HepG2 (cell line): ENCODE measurements around the gene ST3GAL4. TPM values are rescaled to one million over a fixed set of nuclear protein-coding genes. Genes with fewer than 3 reads are reported as not detected.
A peak's percentile ranks its signal among the peaks of the same experiment; 100 is the strongest.

ENCODE experiments used
- ATAC-seq: fragments of 200-7000 bp; cut with Tn5 transposase; 3 replicates; pipeline ENCODE4 v1.9.1; 2020; ENCODE audit warnings: mild to moderate bottlenecking, moderate library complexity
- BruUV-seq: library from RNA; stranded (reverse); fragments of 400-500 nt; replicated peaks from 2 replicates; lab custom pipeline; 2021; lab: Mats Ljungman, UMichigan
- CTCF ChIA-PET: fragments of 300-600 bp; formaldehyde crosslinking; extraction: SDS; loops from one replicate; lab custom pipeline; 2021; ENCODE audit warnings: low total read pairs, inconsistent platforms, low intra/inter-chr PET ratio; lab: Yijun Ruan, JAX
- POLR2A ChIA-PET: fragments of 350-600 bp; sonication (Branson Sonifier 250); formaldehyde crosslinking; loops from one replicate; lab custom pipeline; 2020; ENCODE audit warnings: antibody characterized with exemption, inconsistent platforms; lab: Yijun Ruan, JAX
- DNase-seq: peaks from one replicate; pipeline ENCODE4 v3.0.0-alpha.2; 2015; ENCODE audit warnings: low spot score
- FAIRE-seq: peaks from 3 replicates; lab custom pipeline; 2011; peaks lifted over from hg19 to GRCh38; lab: Jason Lieb, UNC
- H2AFZ ChIP-seq: one replicate; pipeline ENCODE4 v1.6.1; 2011; ENCODE audit warnings: low read length, inconsistent platforms
- H3K27ac ChIP-seq: fragments of 300-600 bp; 3 replicates; pipeline ENCODE4 v1.8.0; 2011; ENCODE audit warnings: mixed run types, mild to moderate bottlenecking, mixed read lengths, low read length, inconsistent platforms; ENCODE audit not compliant: insufficient read depth; ENCODE audit errors: extremely low read length
- H3K27me3 ChIP-seq, 2 experiments: fragments of 200-600 bp in 1 of 2; 2 replicates in 1 of 2; 3 replicates in 1 of 2; pipeline versions ENCODE4 v1.6.0 to v1.8.0; 2011; ENCODE audit warnings: low read length in 2 of 2, mild to moderate bottlenecking in 2 of 2, moderate library complexity in 2 of 2, inconsistent platforms in 1 of 2; ENCODE audit not compliant: insufficient read depth in 2 of 2, control insufficient read depth in 1 of 2
- H3K36me3 ChIP-seq, 2 experiments: fragments of 200-600 bp in 1 of 2; replicated peaks in 1 of 2; 2 replicates in 1 of 2; 3 replicates in 1 of 2; pipeline versions ENCODE4 v1.5.1 to v1.8.0; 2011; ENCODE audit warnings: low read length in 2 of 2, inconsistent platforms in 1 of 2; ENCODE audit not compliant: insufficient read depth in 2 of 2, control insufficient read depth in 1 of 2
- H3K4me1 ChIP-seq: 2 replicates; pipeline ENCODE4 v1.5.1; 2012; ENCODE audit warnings: low read length, inconsistent platforms; ENCODE audit not compliant: insufficient read depth
- H3K4me2 ChIP-seq: 2 replicates; pipeline ENCODE4 v1.6.0; 2011; ENCODE audit warnings: low read depth, low read length, inconsistent platforms
- H3K4me3 ChIP-seq, 3 experiments: fragments of 200-600 bp in 1 of 3; sonication (generic), shearing (Covaris generic) in 1 of 3; replicated peaks in 1 of 3; 2 replicates each; pipeline ENCODE4 v1.5.1; 2011 to 2016; ENCODE audit warnings: low read length in 3 of 3, inconsistent platforms in 2 of 3, low read depth in 2 of 3, mild to moderate bottlenecking in 2 of 3, control low read depth in 1 of 3, mixed read lengths in 1 of 3; ENCODE audit not compliant: insufficient read depth in 1 of 3
- H3K79me2 ChIP-seq: one replicate; pipeline ENCODE4 v1.6.1; 2011; ENCODE audit warnings: low read length, inconsistent platforms; ENCODE audit not compliant: insufficient read depth
- H3K9ac ChIP-seq: 2 replicates; pipeline ENCODE4 v1.6.0; 2011; ENCODE audit warnings: mild to moderate bottlenecking, low read depth, low read length, inconsistent platforms; ENCODE audit not compliant: insufficient read depth
- H3K9me3 ChIP-seq: 2 replicates; pipeline ENCODE4 v1.5.1; 2012; ENCODE audit warnings: mild to moderate bottlenecking, low read length
- H4K20me1 ChIP-seq: 2 replicates; pipeline ENCODE4 v1.6.0; 2011; ENCODE audit warnings: inconsistent platforms, mild to moderate bottlenecking, low read length, moderate library complexity; ENCODE audit not compliant: insufficient read depth
- CBX1 ChIP-seq: IDR thresholded peaks from one replicate; pipeline ENCODE4 v1.6.1; 2016; ENCODE audit warnings: antibody characterized with exemption, low read depth
- CBX2 ChIP-seq, 2 experiments: fragments of 200-600 bp in 1 of 2; sonication (generic); formaldehyde crosslinking in 1 of 2; IDR thresholded peaks; 2 replicates each; pipeline versions ENCODE4 v1.7.0 to v1.8.1; 2018 to 2022; ENCODE audit warnings: low read depth in 2 of 2, low read length in 1 of 2, mild to moderate bottlenecking in 1 of 2, missing genetic modification reagents in 1 of 2
- CHD4 ChIP-seq: fragments of 200-600 bp; sonication (generic); IDR thresholded peaks from 2 replicates; pipeline ENCODE4 v1.7.0; 2017; ENCODE audit warnings: mild to moderate bottlenecking, low read length, borderline replicate concordance
- FOXK2 ChIP-seq: fragments of 450-650 bp; IDR thresholded peaks from 2 replicates; pipeline ENCODE4 v1.6.1; 2016
- GABPB1 ChIP-seq: IDR thresholded peaks from 2 replicates; pipeline ENCODE4 v1.6.1; 2016; ENCODE audit warnings: mild to moderate bottlenecking, missing genetic modification reagents, moderate library complexity, missing compliant biosample characterization
- GLMP ChIP-seq: sonication (generic); formaldehyde crosslinking; IDR thresholded peaks from 2 replicates; pipeline ENCODE4 v1.9.0; 2021; ENCODE audit warnings: missing genetic modification reagents, mild to moderate bottlenecking, borderline replicate concordance
- NPAS2 ChIP-seq: sonication (generic); formaldehyde crosslinking; IDR thresholded peaks from 2 replicates; pipeline ENCODE4 v1.8.0; 2022; ENCODE audit warnings: mild to moderate bottlenecking, missing genetic modification reagents, borderline replicate concordance
- SMC3 ChIP-seq: IDR thresholded peaks from 2 replicates; pipeline ENCODE4 v1.6.1; 2011; ENCODE audit warnings: low read length, improper control_type of control experiment
- TFE3 ChIP-seq: IDR thresholded peaks from 2 replicates; pipeline ENCODE4 v1.6.1; 2016
- ZBTB42 ChIP-seq: sonication (generic); formaldehyde crosslinking; IDR thresholded peaks from 2 replicates; pipeline ENCODE4 v1.5.0; 2020; ENCODE audit warnings: mild to moderate bottlenecking, missing genetic modification reagents
- ZIK1 ChIP-seq: sonication (generic); formaldehyde crosslinking; IDR thresholded peaks from 2 replicates; pipeline ENCODE4 v1.5.0; 2020; ENCODE audit warnings: mild to moderate bottlenecking, low read depth, missing genetic modification reagents, borderline replicate concordance
- ZNF264 ChIP-seq: sonication (generic); formaldehyde crosslinking; IDR thresholded peaks from 2 replicates; pipeline ENCODE4 v1.4.0; 2020; ENCODE audit warnings: missing genetic modification reagents
- WGBS: methylation state at CpG from one replicate; pipeline ENCODE4 v1.1.6; 2017; ENCODE audit warnings: low lambda C conversion rate; 5-methylcytosine and 5-hydroxymethylcytosine counted together
- in situ Hi-C: cut with HindIII; loops from 2 replicates; pipeline ENCODE4 v1.10.0; 2017; ENCODE audit warnings: low pct_unique_long_range_greater_than_20kb; ENCODE audit not compliant: extremely low pct_ligation_motif_present
- intact Hi-C: fragments of 100-400 bp; cut with micrococcal nuclease; formaldehyde crosslinking; loops from one replicate; pipeline ENCODE4 v1.10.0; 2022; ENCODE audit not compliant: unreplicated experiment
- polyA plus RNA-seq, 8 experiments: library from polyadenylated mRNA; depleted of rRNA in 3 of 8; stranded (reverse) in 7 of 8; unstranded in 1 of 8; fragments of >200 nt; fragmentation: Illumina TruSeq in 4 of 8; extraction: Trizol in 4 of 8; gene quantifications; 2 replicates each; pipeline versions ENCODE4 v1.2.1 to v1.2.3, GENCODE V29; 2011 to 2016; ENCODE audit warnings: low read depth in 4 of 8, missing spikeins in 1 of 8, mixed read lengths in 1 of 8; ENCODE audit not compliant: insufficient read depth in 1 of 8
- total RNA-seq, 5 experiments: library from RNA; depleted of rRNA; stranded (reverse); fragments of >200 nt; fragmentation: Illumina TruSeq; extraction: Trizol; gene quantifications; 2 replicates each; pipeline ENCODE4 v1.2.3, GENCODE V29; 2016; ENCODE audit warnings: low read depth in 1 of 5
- TF ChIP-seq, protein P1 (sequence below): sonication (generic); formaldehyde crosslinking; IDR thresholded peaks from 2 replicates; pipeline ENCODE4 v1.4.0; 2020; ENCODE audit warnings: missing genetic modification reagents, borderline replicate concordance
- TF ChIP-seq, protein P2 (sequence below): sonication (generic); formaldehyde crosslinking; IDR thresholded peaks from 2 replicates; pipeline ENCODE4 v1.4.0; 2020; ENCODE audit warnings: missing genetic modification reagents, low read depth, mild to moderate bottlenecking, borderline replicate concordance

ST3GAL4 gene
- total and polyA plus RNA-seq, 2 of the 13 experiments (the other 11 are each of a cell fraction or from before 2014, with no cell fraction given) = 9.1 to 13.3 TPM

DNA sequence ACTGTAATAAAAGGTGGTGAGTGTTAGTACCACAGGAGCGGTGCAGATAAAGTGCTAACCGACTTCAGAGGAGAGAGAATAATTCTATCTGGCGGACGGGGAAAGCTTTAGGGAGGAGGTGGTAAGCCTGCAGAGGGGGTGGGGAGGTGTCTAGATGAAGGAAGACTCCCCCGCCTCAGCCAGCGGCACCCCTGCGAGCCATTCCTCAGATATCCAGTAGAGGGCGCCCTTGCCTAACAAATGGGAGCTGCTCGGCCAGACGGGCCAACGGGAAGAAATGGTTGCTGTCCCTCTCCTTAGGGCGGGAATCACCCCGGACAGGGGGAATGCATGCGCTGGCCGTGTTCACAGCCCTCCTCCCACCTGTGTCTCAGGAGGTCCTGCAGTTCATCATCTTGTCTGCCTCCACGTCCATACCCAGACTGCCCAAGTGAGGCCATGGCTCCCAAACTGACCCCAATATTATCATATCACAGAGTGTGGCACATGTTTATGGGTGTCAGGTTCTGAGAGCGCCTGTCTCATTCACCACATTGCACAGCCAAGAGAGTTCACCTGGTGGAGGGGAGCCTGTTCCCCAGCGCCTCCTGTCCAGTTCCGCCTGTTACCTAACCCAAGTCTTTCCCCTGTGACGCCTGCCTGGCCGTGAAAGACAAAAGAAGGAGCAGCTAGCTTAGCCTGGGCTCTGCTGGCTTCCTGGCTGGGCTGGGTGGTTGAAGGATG is 85.5 kb downstream of the ST3GAL4 start (continued):
- TF ChIP-seq, protein P1, sequence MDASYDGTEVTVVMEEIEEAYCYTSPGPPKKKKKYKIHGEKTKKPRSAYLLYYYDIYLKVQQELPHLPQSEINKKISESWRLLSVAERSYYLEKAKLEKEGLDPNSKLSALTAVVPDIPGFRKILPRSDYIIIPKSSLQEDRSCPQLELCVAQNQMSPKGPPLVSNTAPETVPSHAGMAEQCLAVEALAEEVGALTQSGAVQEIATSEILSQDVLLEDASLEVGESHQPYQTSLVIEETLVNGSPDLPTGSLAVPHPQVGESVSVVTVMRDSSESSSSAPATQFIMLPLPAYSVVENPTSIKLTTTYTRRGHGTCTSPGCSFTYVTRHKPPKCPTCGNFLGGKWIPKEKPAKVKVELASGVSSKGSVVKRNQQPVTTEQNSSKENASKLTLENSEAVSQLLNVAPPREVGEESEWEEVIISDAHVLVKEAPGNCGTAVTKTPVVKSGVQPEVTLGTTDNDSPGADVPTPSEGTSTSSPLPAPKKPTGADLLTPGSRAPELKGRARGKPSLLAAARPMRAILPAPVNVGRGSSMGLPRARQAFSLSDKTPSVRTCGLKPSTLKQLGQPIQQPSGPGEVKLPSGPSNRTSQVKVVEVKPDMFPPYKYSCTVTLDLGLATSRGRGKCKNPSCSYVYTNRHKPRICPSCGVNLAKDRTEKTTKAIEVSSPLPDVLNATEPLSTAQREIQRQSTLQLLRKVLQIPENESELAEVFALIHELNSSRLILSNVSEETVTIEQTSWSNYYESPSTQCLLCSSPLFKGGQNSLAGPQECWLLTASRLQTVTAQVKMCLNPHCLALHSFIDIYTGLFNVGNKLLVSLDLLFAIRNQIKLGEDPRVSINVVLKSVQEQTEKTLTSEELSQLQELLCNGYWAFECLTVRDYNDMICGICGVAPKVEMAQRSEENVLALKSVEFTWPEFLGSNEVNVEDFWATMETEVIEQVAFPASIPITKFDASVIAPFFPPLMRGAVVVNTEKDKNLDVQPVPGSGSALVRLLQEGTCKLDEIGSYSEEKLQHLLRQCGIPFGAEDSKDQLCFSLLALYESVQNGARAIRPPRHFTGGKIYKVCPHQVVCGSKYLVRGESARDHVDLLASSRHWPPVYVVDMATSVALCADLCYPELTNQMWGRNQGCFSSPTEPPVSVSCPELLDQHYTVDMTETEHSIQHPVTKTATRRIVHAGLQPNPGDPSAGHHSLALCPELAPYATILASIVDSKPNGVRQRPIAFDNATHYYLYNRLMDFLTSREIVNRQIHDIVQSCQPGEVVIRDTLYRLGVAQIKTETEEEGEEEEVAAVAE (CRISPR knock-in tag) = no peak
- TF ChIP-seq CBX1 (peak; percentile 43), ZBTB42 (CRISPR knock-in tag) (no peak), FOXK2 (no peak), SMC3 (peak; percentile 72), GABPB1 (CRISPR knock-in tag) (peak; percentile 38; the same call in 1 of the 2 replicates)
- TF ChIP-seq, all 625 proteins: peak for 17

- ATAC-seq (no peak), FAIRE-seq (no peak), DNase-seq (no peak)
- H3K4me2 ChIP-seq = no peak overlapping the region
- in situ Hi-C loops = loop anchor here (10.0 to 25.0 kb wide), 3 partner anchors 162 to 1719 kb away; no protein-coding TSS in a partner anchor
- no peaks in the 10 kb centered on the region for H4K20me1 ChIP-seq
- no TSS peak for BruUV-seq
- peaks cover 1 to 37% of the 10 kb centered on the region in 2 experiments; a peak in 3 of 5 replicates for H3K27me3 ChIP-seq
- intact Hi-C loops = loop anchor here (10.0 kb wide), 1 partner anchor 162 kb away; no protein-coding TSS in a partner anchor
- no peak overlapping the region for H3K27ac ChIP-seq
- H3K9me3 ChIP-seq = no peaks in the 10 kb centered on the region
- H3K36me3 ChIP-seq = no peaks in the 10 kb centered on the region
- no peaks in the 10 kb centered on the region for H3K79me2 ChIP-seq
- H3K4me1 ChIP-seq = peaks cover 6% of the 10 kb centered on the region; the same call in 1 of the 2 replicates
- H3K4me3 ChIP-seq = no peak overlapping the region
- ChIA-PET POLR2A (no interaction called here), CTCF (no interaction called here)
- no peak overlapping the region for H3K9ac ChIP-seq
- 2% methylated on average over 5 of the region's 13 CpGs for WGBS
- H2AFZ ChIP-seq = no peak overlapping the region
- TF ChIP-seq CBX2 (IDR thresholded peaks at IDR 0.05; ENCODE audit: low read depth, low read length) (no peak), CBX2 (CRISPR knock-in tag; IDR thresholded peaks at IDR 0.05; ENCODE audit: low read depth) (no peak), ZNF264 (CRISPR knock-in tag) (no peak), TFE3 (CRISPR knock-in tag) (no peak), CHD4 (no peak), NPAS2 (no peak), GLMP (CRISPR knock-in tag) (no peak), ZIK1 (CRISPR knock-in tag) (no peak)
- TF ChIP-seq, protein P2, sequence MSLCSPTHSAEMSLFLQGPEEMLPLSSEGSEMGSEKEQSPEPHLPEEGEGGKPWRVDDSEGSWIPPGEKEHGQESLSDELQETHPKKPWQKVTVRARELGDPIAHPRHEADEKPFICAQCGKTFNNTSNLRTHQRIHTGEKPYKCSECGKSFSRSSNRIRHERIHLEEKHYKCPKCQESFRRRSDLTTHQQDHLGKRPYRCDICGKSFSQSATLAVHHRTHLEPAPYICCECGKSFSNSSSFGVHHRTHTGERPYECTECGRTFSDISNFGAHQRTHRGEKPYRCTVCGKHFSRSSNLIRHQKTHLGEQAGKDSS (CRISPR knock-in tag) = no peak
These were observed 87.6 kb downstream of the ST3GAL4 start for GRCh38 chr11:126443120-126443519.
